GM23248 (cell line): ENCODE measurements around the gene CNDP1. TPM values are rescaled to one million over a fixed set of nuclear protein-coding genes. Genes with fewer than 3 reads are reported as not detected.

Experiments
- DNase-seq: peaks from one replicate; pipeline ENCODE4 v3.0.0-alpha.2; 2015
- H2AFZ ChIP-seq: fragments of 200-600 bp; sonication (generic); 2 replicates; pipeline ENCODE4 v1.6.1; 2016; ENCODE audit warnings: antibody characterized with exemption
- H3F3A ChIP-seq: fragments of 200-600 bp; sonication (generic); 2 replicates; pipeline ENCODE4 v1.6.1; 2016; ENCODE audit warnings: mild to moderate bottlenecking, antibody characterized with exemption, mixed run types; ENCODE audit not compliant: insufficient read depth
- H3K27ac ChIP-seq: fragments of 200-600 bp; sonication (generic); 2 replicates; pipeline ENCODE4 v1.5.1; 2016; ENCODE audit warnings: mild to moderate bottlenecking
- H3K27me3 ChIP-seq: fragments of 200-600 bp; sonication (generic); replicated peaks from 2 replicates; pipeline ENCODE4 v1.6.1; 2016; ENCODE audit warnings: mild to moderate bottlenecking; ENCODE audit not compliant: insufficient read depth
- H3K36me3 ChIP-seq: fragments of 200-600 bp; sonication (generic); 2 replicates; pipeline ENCODE4 v1.6.1; 2016; ENCODE audit warnings: low read depth, mild to moderate bottlenecking
- H3K4me1 ChIP-seq: fragments of 200-600 bp; sonication (generic); 2 replicates; pipeline ENCODE4 v1.6.1; 2016; ENCODE audit warnings: mild to moderate bottlenecking; ENCODE audit not compliant: insufficient read depth
- H3K4me2 ChIP-seq: fragments of 200-600 bp; sonication (generic); one replicate; pipeline ENCODE4 v1.6.1; 2016; ENCODE audit warnings: mild to moderate bottlenecking; ENCODE audit not compliant: unreplicated experiment
- H3K4me3 ChIP-seq: fragments of 200-600 bp; sonication (generic); 2 replicates; pipeline ENCODE4 v1.5.1; 2016; ENCODE audit warnings: mild to moderate bottlenecking
- H3K79me2 ChIP-seq: fragments of 200-600 bp; sonication (generic); 2 replicates; pipeline ENCODE4 v1.6.1; 2016; ENCODE audit warnings: mild to moderate bottlenecking; ENCODE audit not compliant: insufficient read depth
- H3K9ac ChIP-seq: fragments of 200-600 bp; sonication (generic); 2 replicates; pipeline ENCODE4 v1.6.1; 2016; ENCODE audit warnings: mild to moderate bottlenecking
- H3K9me2 ChIP-seq: fragments of 200-600 bp; sonication (generic); 2 replicates; pipeline ENCODE4 v1.6.1; 2016; ENCODE audit warnings: mixed run types, mild to moderate bottlenecking, moderate library complexity; ENCODE audit not compliant: insufficient read depth
- H3K9me3 ChIP-seq: fragments of 200-600 bp; sonication (generic); one replicate; pipeline ENCODE4 v1.6.1; 2017; ENCODE audit warnings: low read depth
- H4K20me1 ChIP-seq: fragments of 200-600 bp; sonication (generic); 2 replicates; pipeline ENCODE4 v1.6.0; 2016; ENCODE audit not compliant: insufficient read depth
- EZH2 ChIP-seq: fragments of 200-600 bp; sonication (generic); IDR thresholded peaks from 2 replicates; pipeline ENCODE4 v1.6.1; 2018; ENCODE audit warnings: antibody characterized with exemption, mild to moderate bottlenecking; ENCODE audit not compliant: insufficient read depth, poor library complexity, severe bottlenecking
- EZH2phosphoT487 ChIP-seq: fragments of 200-600 bp; sonication (generic); IDR thresholded peaks from 2 replicates; pipeline ENCODE4 v1.6.1; 2018; ENCODE audit warnings: antibody characterized with exemption, moderate library complexity, mild to moderate bottlenecking, low read depth; ENCODE audit not compliant: insufficient read depth
- WGBS, 2 experiments: methylation state at CpG; one replicate each; pipeline ENCODE4 v1.1.6; 2015 to 2017; ENCODE audit warnings: low lambda C conversion rate in 2 of 2, low coverage in 1 of 2; ENCODE audit errors: missing lambda C conversion rate in 2 of 2; 5-methylcytosine and 5-hydroxymethylcytosine counted together
- in situ Hi-C: fragments of 300-500 bp; cut with MboI; formaldehyde crosslinking; loops from 2 replicates; pipeline ENCODE4 v1.15.0; 2020
- polyA plus RNA-seq: library from polyadenylated mRNA; unstranded; fragments of >200 nt; fragmentation: Nextera tagmentation; extraction: Ambion mirVana; gene quantifications from 2 replicates; pipeline ENCODE4 v1.2.1, GENCODE V29; 2016
- total RNA-seq: library from RNA; depleted of rRNA; stranded (reverse); fragments of >200 nt; shearing (Covaris generic); gene quantifications from 2 replicates; pipeline ENCODE4 v1.2.3, GENCODE V29; 2014

The CNDP1 gene
- total and polyA plus RNA-seq, 2 experiments from 2014 or later = not detected

- Histone ChIP-seq H2AFZ (no peak overlapping the region), H3K9me3 (no peaks in the 10 kb centered on the region), H3K4me1 (peaks cover 11% of the 10 kb centered on the region), H3K27me3 (0 out of 2 replicates have a peak, but pooled peaks cover 4% of the 10 kb centered on the region), H3F3A (no peaks in the 10 kb centered on the region), H3K4me3 (no peak overlapping the region), H3K79me2 (no peaks in the 10 kb centered on the region), H4K20me1 (no peaks in the 10 kb centered on the region), H3K9me2 (no peaks in the 10 kb centered on the region), H3K9ac (no peak overlapping the region), H3K27ac (no peak overlapping the region), H3K4me2 (no peak overlapping the region), H3K36me3 (no peaks in the 10 kb centered on the region)
- in situ Hi-C loops = no loop called here
- WGBS, 2 experiments = 96 to 98% methylated on average over 7 of the region's 7 CpGs
- TF ChIP-seq EZH2 (no peak), EZH2phosphoT487 (no peak)
- no peak for DNase-seq
Measured at GRCh38 chr18:74547860-74548259, 13.6 kb downstream of the CNDP1 start.

GRCh38 chr18:74549591-74550104, 15.3 kb downstream of the CNDP1 start:
- no peak overlapping the region for H3K9ac ChIP-seq
- in situ Hi-C loops = loop anchor here (5.0 to 25.0 kb wide), 2 partner anchors 197 to 362 kb away; no protein-coding TSS in a partner anchor
- DNase-seq = no peak
- peaks cover 11% of the 10 kb centered on the region for H3K4me1 ChIP-seq
- peaks cover 12% of the 10 kb centered on the region; the same call in 1 of the 2 replicates for H3K27me3 ChIP-seq
- no peaks in the 10 kb centered on the region for H3K9me3 ChIP-seq
- no peak overlapping the region for H3K4me2 ChIP-seq
- H3K79me2 ChIP-seq = no peaks in the 10 kb centered on the region
- no peak overlapping the region for H3K27ac ChIP-seq
- TF ChIP-seq EZH2phosphoT487 (no peak), EZH2 (no peak)
- H3K36me3 ChIP-seq = no peaks in the 10 kb centered on the region
- H3K4me3 ChIP-seq = no peak overlapping the region
- no peak overlapping the region for H2AFZ ChIP-seq
- H3K9me2 ChIP-seq = no peaks in the 10 kb centered on the region
- H4K20me1 ChIP-seq = no peaks in the 10 kb centered on the region
- 76 to 77% methylated on average over 1 of the region's 1 CpG for WGBS, 2 experiments
- H3F3A ChIP-seq = no peaks in the 10 kb centered on the region

- Histone ChIP-seq H3K27me3 (peaks cover 12% of the 10 kb centered on the region; the same call in 1 of the 2 replicates), H3F3A (no peaks in the 10 kb centered on the region), H3K79me2 (no peaks in the 10 kb centered on the region), H4K20me1 (no peaks in the 10 kb centered on the region), H2AFZ (no peak overlapping the region), H3K27ac (no peak overlapping the region), H3K9ac (no peak overlapping the region), H3K9me3 (no peaks in the 10 kb centered on the region), H3K4me2 (no peak overlapping the region), H3K4me1 (peaks cover 11% of the 10 kb centered on the region), H3K36me3 (no peaks in the 10 kb centered on the region), H3K4me3 (no peak overlapping the region), H3K9me2 (no peaks in the 10 kb centered on the region)
- TF ChIP-seq EZH2 (no peak), EZH2phosphoT487 (no peak)
- DNase-seq = no peak
- WGBS, 2 experiments = 86 to 94% methylated on average over 6 of the region's 6 CpGs
- in situ Hi-C loops = loop anchor here (5.0 to 25.0 kb wide), 2 partner anchors 199 to 364 kb away; no protein-coding TSS in a partner anchor
Measured at GRCh38 chr18:74550886-74551285, 16.6 kb downstream of the CNDP1 start.

GRCh38 chr18:74551452-74551851, 17.2 kb downstream of the CNDP1 start:
- Histone ChIP-seq H3K4me1 (peaks cover 10% of the 10 kb centered on the region), H3K9me2 (no peaks in the 10 kb centered on the region), H3K9me3 (no peaks in the 10 kb centered on the region), H3K79me2 (no peaks in the 10 kb centered on the region), H3K36me3 (no peaks in the 10 kb centered on the region), H3K27me3 (peaks cover 13% of the 10 kb centered on the region; the same call in 1 of the 2 replicates), H3K27ac (no peak overlapping the region), H2AFZ (no peak overlapping the region), H3K4me3 (no peak overlapping the region), H4K20me1 (no peaks in the 10 kb centered on the region), H3F3A (no peaks in the 10 kb centered on the region), H3K4me2 (no peak overlapping the region), H3K9ac (no peak overlapping the region)
- DNase-seq = no peak
- 7 to 17% methylated on average over 3 of the region's 3 CpGs for WGBS, 2 experiments
- in situ Hi-C loops = loop anchor here (5.0 to 25.0 kb wide), 2 partner anchors 199 to 364 kb away; no protein-coding TSS in a partner anchor
- no peak for TF ChIP-seq EZH2phosphoT487
